Hindlimb muscle (tissue), 1 donor: ENCODE measurements around the gene TXNL1. TPM values are rescaled to one million over a fixed set of nuclear protein-coding genes. Genes with fewer than 3 reads are reported as not detected.
A peak's percentile ranks its signal among the peaks of the same experiment; 100 is the strongest.
"Not testable (repeated sequence)": the region's sequence is repeated elsewhere in the genome, so short reads cannot be mapped to it uniquely, and the experiment has no call there.

ENCODE experiments used
- DNase-seq: peaks from one replicate; pipeline ENCODE4 v3.0.0-alpha.2; 2013
- polyA plus RNA-seq: library from polyadenylated mRNA; unstranded; fragments of 120-200 nt; gene quantifications from one replicate; pipeline ENCODE4 v1.2.1, GENCODE V29; 2013; ENCODE audit not compliant: insufficient read length

The TXNL1 gene
- polyA plus RNA-seq, 1 donor, result 112 TPM

DNA sequence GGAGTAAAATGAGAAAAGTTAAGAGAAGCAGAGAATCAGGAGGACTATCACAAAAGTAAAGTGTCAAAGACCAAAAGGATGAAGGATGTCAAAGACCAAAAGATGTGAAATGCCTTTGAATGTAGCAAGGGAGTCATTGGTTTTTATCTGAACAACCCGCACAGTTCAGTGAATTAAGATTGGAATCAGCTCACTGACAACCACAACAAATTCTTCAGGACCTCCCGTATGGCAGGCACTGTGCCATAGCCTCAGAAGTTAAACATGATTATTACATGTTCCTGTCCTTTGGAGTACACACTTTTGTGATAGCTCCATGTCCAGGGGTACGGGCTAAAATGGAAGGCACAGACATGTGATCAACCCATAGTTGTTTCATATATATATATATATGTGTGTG lies 5.0 kb upstream of the TXNL1 start:
- DNase-seq, result no peak

DNA sequence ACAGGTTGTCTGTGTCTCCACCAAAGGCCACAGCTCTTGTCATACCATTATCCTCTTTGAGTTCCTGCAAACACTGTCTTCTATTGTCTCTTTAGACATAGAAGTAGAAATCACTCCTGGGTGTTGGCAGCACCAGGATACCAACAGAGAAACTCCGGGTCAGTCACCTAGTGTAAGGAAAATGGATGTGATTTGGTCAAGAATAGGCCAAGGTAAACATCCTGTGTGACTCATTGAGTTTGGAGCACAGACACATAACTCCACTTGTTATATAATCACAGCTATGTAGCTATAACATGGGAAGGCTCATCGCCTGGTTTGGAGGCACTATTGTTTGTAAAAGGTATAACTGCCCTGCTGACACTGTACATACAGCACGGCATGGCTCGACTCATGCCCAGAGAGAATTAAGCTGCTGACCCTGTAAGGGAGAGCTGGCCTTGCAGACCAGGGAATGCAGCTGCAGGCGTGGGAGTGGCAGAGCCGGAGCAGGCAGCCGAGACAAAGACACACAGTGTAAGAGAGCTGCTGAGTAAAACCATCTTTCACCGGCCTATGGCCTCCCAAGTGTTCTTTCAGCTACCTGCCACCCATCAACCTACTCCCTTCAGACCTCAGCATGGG lies 3.4 kb upstream of the TXNL1 start:
- DNase-seq, result no peak

DNA sequence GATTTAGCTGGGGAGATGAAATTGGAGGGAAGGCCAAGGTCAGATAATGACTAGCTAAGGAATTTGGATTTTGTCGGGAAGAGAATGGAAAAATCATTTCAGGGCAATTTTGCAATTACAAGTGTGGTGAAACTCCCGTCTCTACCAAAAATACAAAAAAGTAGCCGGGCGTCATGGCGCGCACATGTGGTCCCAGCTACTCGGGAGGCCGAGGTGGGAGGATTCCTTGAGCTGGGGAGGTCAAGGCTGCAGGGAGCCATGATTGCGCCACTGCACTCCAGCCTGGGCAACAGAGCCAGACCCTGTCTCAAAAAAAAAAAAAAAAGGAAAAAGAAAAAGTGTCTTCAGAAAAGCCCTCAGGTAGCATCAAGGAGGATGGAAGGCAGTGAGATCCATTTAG lies 1.2 kb upstream of the TXNL1 start:
- DNase-seq, result no peak

DNA sequence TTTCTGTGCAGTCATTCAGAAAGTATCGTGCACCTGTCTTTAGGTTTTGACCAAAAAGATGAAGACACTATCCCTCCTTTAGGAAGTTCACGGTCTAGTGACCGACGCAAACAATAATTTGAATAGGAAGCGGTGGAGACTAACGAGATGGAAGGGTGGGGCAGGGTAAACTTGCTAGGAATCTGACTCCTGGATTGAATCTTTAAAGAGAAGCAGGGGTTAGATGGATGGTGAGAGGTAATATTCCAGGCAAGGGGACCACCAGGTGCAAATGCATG lies 651 bp upstream of the TXNL1 start:
- DNase-seq, result no peak

DNA sequence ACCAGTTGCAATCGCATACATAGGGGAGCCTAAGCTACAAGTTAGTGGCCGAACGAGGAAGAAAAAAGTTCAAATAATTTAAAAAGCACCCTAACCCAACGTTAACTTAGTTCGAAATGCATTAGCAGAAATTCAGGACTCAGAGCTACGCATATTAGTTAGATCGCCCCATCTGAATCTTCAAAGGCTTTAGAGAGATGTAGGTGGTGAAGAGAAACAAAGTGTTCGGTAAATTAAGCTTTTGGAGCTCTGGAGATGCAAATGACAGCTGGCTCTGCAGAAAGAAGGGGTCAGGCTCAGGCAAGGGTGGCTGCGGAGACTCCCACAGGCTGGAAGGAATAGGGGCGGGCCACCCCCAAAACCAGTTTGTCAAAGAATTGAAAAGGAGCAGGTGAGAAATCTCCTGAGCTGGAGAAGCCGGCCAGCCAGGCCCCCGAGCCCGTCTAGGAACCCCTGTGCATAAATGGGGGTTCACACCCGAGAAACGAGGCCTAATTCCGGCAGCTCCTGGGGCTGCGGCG lies 621 bp downstream of the TXNL1 start:
- DNase-seq, result no peak

DNA sequence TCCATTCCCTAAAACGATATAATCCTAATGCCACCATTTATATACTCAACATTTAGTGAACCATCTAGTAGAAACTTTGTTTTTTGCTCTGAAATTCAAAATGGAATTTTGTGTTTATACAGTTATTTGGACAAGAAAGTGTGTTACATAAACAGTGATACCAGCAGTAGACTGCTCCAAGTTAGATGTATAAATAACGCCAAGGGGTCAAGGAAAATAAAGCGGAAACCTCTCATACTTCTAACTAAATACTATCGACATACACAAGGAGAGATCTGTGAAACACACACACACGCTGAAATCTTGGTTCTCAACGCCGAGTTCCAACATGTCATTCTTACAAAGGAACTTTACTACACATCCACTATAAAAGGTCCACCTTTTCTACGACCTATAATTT lies 1.2 kb downstream of the TXNL1 start:
- DNase-seq, result no peak

DNA sequence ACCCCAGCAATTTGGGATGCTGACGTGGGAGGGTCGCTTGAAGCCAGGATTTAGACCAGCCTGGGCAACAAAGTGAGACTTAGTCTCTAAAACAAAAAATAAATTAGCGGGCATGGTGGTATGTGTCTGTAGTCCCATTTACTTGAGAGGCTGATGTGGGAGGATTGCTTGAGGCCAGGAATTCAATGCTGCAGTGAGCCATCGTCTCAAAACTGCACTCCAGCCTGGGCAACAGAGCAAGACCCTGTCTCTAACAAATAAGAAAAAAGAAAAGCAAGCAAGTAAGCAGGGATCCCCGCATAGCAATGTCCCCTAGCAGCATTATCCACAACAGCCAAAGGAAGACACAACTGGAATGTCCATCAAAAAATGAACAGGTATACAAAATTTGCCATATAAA lies 3.4 kb downstream of the TXNL1 start:
- no peak for DNase-seq

DNA sequence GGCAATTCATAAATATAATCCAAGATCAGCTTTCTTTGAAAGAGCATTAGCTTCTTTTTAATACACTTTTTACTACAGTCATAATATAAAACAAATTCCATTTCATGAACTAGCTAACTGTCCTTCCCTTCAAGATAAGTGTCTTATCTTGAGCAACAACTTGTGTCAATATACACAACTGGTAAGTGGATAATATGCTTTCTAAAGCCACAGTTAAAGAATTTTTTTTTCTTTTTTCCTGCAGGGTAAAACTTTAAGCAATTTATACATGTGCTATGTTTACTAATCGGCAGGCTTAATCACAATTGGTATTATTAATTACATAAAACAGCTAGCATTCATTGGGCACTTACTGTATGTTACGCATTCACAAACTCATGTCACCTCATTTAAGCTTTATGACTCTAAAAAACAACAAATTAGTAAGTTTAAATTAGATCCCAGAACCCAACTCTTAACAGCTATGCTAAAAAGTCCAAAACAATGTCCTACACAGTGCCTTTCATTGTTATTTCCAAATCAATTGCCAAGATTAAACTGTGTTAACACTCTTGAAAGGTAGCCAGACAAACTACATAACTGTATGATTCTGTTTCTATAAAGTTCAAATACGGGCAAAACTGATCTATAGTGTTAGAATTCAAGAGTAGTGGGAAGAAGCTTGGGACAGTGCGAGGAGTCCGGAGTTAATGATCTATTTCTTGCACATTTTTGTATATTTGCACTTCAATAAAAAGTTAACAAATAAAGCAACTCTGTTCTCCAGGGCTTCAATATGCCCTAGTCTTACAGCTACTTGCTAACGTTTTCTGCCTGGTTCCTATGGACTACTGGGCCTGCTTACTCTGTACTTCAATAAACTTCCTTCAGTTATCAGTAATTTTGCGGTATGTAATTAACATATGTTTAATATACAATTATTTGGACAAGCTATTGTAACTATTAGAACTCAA lies 6.0 kb downstream of the TXNL1 start:
- no peak for DNase-seq

DNA sequence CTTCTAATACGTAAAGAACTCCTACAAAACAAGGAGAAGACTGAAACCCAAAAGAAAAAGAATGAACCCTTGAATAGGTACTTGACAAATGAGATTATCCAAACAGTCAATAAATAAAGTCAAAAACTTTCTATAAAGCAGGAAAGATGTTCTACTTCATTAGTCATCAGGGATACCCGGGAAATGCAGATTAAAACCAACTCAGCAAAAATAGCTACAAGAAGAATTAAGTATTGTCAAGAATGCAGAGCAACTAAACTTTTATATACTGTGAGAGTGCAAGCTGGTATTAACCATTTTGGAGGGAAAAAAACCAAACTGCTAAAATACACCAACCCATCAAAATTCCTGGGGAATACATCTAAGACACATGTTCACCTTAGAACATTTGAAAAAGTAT lies 10.4 kb downstream of the TXNL1 start:
- no peak for DNase-seq

DNA sequence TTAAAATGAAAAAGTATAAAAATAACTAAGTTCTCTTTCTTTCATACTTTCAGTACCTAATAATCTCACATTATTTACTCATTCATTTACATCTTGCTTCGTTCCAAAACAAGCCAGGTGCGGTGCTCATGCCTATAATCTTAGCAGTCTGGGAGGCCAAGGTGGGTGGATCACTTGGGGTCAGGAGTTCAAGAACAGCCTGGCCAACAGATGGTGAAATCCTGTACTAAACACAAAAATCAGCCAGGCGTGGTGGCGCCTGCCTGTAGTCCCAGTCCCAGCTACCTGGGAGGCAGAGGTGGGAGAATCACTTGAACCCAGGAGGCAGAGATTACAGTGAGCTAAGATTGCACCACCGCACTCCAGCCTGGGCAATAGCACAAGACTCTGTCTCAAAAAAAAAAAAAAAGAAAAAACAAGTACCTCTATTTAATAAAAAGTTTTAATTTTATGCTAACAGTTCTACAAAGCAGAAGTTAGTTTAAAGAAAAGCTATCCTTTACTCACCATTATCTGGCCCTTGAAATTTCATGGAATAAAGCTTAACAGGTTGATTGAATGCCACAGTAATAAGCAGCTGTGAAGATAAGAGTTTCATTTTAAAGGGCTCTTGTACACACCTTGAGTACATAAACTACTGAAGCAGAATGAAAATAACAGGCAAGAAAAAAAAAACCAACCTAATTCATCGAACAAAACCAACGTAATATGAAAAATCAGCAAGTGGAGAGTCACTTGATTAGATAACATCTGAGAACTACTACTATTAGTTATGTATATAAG lies 22.5 kb downstream of the TXNL1 start:
- DNase-seq, result no peak

DNA sequence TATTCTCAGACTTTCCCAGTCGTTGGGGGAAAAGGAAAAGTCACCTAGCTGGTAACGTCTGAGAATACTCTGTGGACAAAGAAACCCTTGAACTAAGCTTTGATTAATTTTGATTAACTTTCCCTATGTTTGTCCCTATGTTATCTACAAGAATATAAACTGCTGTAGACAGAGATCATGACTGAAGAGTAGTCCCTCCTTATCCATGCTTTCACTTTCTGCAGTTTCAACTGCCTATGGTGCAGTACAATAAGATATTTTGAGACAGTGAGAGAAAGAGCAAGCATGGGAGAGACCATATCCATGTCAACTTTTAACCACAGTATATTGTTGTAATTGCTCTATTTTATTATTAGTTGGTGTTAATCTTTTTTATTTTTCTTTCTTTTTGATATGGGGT lies 31.8 kb downstream of the TXNL1 start:
- DNase-seq, result no peak

DNA sequence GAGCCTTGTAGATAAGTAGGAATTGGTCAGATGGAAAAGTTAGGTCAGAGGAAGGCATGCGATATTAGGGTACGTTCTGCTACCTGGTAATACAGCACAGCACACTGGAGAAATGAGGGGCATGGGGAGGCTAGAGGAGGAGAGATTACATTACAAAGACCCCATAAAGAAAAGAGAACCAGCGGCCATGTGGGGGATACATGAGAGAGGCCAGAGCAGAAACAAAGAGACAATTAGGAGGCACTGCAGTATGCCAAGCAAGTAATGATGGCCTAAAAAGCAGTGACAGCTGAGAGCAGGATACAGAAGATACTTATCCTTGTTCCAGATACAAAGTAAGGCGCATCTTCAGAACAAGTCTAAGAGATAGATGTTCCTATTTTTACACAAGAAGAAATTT lies 40.0 kb downstream of the TXNL1 start:
- no peak for DNase-seq

DNA sequence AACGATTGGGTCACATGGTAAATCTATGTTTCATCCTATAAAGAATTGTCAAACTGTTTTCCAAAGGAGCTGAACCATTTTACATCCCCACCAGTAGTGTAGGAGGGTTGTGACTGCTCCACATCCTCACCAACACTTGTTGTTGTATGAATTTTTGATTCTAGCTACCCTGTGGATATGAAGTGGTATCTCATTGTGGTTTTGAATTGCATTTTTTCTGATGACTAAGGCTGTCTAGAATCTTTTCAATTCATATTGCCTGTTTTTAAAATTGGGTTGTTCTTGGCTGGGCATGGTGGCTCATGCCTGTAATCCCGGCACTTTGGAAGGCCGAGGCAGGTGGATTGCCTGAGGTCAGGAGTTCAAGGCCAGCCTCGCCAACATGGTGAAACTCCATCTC lies 44.5 kb downstream of the TXNL1 start:
- DNase-seq, result no peak

DNA sequence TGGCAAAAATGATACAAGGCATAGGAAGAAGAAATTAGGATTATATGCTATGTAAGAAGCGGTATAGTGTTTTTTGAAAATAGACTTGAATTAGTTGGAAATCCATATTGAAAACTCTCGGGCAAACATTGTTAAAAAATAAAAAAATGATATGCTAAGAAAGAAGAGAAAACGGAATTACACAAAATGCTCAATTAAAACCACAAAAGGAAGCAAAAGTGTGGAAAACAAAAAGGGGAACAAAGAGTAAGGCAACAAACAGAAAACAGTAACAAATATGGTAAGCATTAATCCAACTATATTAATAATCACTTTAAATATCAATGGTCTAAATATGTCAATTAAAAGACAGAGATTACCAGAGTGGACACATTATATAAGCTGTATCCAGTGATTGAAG lies 58.4 kb downstream of the TXNL1 start:
- DNase-seq, result no peak

DNA sequence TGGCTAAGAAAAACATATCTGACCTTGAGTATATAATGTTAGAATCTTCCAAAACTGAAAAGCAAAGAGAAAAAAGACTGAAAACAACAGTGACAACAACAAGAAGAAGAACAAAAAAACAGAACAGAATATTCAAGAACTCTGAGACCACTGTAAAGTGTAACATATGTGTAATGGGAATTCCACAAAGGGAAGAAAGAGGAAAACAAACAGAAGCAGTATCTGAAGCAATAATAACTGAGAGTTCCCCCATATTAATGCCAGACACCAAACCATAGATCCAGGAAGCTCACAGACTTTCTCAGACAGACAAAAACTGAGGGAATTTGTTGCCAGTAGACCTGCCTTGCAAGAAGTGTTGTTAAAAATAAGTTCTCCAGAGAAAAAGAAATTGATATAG lies 58.9 kb downstream of the TXNL1 start:
- no peak for DNase-seq

DNA sequence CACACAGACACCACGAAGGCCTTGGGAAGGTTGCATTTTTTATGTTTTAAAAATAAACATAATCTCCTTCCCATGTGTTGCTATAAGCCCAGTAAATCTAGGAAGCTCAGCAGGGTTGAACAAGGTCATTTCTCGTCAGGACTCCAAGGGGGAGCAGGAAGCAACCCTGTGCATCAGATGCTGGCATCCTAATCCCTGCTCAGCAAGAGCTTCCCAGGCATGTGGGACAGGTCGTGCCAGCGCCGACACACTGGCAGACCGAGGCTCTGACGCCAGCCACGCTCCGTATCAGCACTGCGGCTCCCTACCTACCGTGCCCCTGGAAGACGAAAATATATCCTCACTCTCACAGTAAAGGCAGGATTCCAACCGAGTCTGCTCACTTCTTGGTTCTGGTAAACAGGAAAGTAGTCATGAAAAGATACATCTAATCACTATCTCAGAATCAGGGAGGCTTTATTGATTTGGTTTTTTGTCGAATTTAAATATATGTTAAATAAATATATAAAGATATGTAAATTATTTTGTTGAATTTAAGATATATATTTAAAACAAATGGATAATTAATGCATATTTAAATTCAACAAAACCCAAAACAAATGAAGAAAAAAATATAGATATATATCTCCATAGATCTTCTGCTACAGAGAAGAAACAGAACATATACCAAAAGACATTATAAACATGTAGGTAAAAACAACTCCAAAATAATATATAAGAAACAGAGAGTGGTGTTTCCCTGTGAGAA lies 61.4 kb downstream of the TXNL1 start:
- DNase-seq, result no peak

DNA sequence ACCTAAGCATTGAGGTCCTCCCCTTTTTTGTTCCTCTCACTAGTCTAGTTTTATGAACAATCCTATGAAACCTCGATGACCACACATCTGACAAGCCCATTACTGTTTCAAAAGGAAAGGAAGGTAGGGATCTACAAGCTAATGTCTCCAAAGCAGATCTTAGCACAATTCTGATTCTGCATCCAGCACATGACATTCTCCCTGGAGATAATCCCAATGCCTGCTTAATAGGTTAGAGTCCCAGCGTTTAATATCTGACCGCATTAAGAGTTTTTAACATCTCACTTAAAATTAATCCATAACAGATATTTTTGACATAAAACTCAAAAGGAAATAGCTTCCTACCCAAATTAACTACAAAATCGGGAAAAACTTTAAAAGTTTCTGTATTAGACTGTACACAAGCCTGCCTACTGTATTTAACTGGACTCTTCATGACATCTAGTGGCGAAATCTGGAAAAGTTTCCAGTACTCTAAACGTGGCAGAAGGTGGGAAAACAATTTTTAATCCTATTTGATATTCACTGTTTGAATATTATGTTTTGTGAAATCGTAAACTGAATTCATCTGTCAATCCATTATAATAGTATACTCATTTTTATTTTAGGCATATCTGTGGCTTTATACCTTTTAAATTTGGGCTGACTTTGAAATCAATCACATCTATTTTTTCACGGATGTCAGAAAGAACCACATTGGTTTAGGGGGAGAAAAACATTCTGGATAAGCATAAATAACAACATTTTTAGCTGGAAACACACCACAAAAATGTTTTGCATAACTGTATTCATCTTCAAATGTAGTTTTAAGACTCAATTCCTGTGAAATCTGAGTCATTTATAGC lies 62.4 kb downstream of the TXNL1 start:
- peak; percentile 74 for DNase-seq

DNA sequence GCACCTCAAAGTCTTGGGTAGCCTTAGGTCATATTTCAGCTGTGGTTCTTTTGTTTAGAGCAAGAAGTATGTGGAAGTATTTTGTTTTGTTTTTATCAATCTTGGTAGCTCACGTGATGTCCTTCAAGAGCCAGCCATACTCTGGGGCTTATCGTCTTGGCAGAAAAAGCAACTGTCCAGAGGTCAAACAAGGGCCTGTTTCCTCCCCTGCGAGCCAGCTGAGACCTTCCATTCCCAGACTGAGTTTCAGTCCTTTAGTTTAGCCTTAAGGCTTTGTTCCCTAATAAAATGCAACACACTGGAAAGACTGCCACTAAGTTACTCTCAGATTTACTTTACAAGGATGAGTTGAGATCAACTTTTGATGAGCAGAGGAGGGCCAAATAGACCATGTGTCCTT lies 63.5 kb downstream of the TXNL1 start:
- peak; percentile 41 for DNase-seq

DNA sequence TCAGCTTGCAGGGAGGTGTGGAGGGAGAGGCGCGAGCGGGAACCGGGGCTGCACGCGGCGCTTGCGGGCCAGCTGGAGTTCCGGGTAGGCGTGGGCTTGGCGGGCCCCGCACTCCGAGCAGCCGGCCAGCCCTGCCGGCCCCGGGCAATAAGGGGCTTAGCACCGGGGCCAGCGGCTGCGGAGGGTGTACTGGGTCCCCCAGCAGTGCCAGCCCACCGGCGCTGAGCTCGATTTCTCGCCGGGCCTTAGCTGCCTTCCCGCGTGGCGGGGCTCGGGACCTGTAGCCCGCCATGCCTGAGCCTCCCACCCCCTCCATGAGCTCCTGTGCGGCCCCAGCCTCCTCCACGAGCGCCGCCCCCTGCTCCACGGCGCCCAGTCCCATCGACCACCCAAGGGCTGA lies 66.1 kb downstream of the TXNL1 start:
- DNase-seq, result not testable (repeated sequence)

DNA sequence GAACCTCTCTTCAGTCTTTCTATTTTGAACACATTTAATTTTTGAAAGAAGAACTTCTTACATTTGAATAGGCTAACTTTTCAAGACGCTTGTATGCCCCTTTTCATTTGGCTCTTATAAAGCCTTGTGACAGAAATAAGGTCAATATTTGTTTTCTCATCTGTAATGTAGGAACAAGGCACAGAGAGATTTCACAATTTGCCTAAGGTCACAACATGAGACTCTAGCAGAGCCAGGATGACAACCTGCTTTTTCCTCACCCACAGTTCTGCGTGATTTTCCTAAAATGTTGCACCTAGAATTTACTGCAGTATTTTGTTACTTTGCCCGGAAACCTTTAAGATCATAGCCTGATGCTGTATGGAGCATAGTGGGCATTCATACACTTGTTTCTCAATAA lies 67.4 kb downstream of the TXNL1 start:
- DNase-seq, result no peak

DNA sequence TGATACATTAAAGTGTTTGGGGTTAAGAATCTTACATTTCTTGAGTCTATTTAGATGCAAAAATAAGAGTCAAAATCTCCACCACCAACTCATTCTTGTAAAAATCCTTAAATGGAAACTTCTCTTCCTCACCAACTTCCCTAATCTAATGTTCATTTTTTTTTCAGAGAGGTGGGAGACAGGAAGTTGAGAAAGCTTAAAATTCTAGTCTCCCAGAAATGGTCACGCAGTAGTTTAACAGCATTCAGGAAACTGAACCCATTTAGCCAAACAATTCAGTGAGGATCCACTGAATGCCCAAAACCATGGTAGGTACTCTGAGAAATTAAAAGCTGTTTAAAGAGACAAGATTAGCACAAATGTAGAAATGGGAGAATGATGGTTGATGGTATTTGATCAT lies 69.0 kb downstream of the TXNL1 start:
- DNase-seq, result no peak

DNA sequence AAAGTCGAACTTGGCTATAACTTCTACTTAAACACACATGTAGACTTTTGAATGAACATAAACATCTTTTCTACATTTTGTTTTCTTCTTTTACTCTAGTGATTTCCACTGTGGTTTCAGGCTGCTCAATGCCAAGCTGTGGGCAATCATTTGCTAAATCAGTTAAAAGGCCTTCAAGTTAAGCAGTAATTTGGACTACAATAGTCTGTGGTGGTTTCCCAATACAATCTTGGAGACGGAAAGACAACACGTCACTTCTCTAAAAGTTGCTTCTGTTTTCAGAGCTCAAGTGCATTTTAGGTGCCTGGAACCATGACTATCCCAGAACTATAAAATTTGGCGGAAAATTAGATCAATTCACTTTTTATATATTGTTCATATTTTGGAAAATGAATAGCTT lies 69.4 kb downstream of the TXNL1 start:
- no peak for DNase-seq
